Thoracic aorta (tissue), 2 donors: Measurements from ENCODE around the gene CNIH2. TPM values are rescaled to one million over a fixed set of nuclear protein-coding genes. Genes with fewer than 3 reads are reported as not detected.

Experiments used
- ATAC-seq: fragments of 150-250 bp; one replicate; pipeline ENCODE4 v1.8.0; 2017; ENCODE audit warnings: low read depth; ENCODE audit not compliant: insufficient number of reproducible peaks, low FRiP score
- DNase-seq: peaks from one replicate; pipeline ENCODE4 v3.0.0-alpha.2; 2020; ENCODE audit warnings: low spot score
- H3K27ac ChIP-seq, 2 donors: fragments of 200-600 bp; sonication (generic); 1 replicate in 1 of 2; 2 replicates in 1 of 2; pipeline ENCODE4 v1.5.1; 2016; ENCODE audit warnings: mild to moderate bottlenecking in 2 of 2, moderate library complexity in 2 of 2
- H3K27me3 ChIP-seq: fragments of 200-600 bp; sonication (generic); replicated peaks from 2 replicates; pipeline ENCODE4 v1.6.0; 2016; ENCODE audit warnings: mild to moderate bottlenecking; ENCODE audit not compliant: insufficient read depth
- H3K36me3 ChIP-seq: fragments of 200-600 bp; sonication (generic); one replicate; pipeline ENCODE4 v1.5.1; 2016
- H3K4me1 ChIP-seq, 2 donors: fragments of 200-600 bp; sonication (generic); 1 replicate in 1 of 2; 2 replicates in 1 of 2; pipeline versions ENCODE4 v1.5.1 to v1.6.0; 2016; ENCODE audit warnings: low read depth in 2 of 2, mild to moderate bottlenecking in 1 of 2; ENCODE audit not compliant: control insufficient read depth in 1 of 2
- H3K4me3 ChIP-seq: fragments of 200-600 bp; sonication (generic); 2 replicates; pipeline ENCODE4 v1.5.1; 2016; ENCODE audit warnings: mild to moderate bottlenecking
- H3K9me3 ChIP-seq: fragments of 200-600 bp; sonication (generic); 2 replicates; pipeline ENCODE4 v1.5.1; 2016
- total RNA-seq, 2 donors: library from RNA; depleted of rRNA; stranded (reverse); fragments of >200 nt; gene quantifications; one replicate each; pipeline versions ENCODE4 v1.1.0 to v1.2.3, GENCODE V29; 2016
- TF ChIP-seq, protein P1 (sequence below): fragments of 200-600 bp; sonication (generic); IDR thresholded peaks from one replicate; pipeline ENCODE4 v1.5.1; 2019; ENCODE audit warnings: antibody characterized with exemption

CNIH2 gene
- total RNA-seq, 2 donors from 2014 or later = not detected

GRCh38 chr11:66284526-66285078 lies 6.6 kb downstream of the CNIH2 start:
- no peaks in the 10 kb centered on the region for H3K9me3 ChIP-seq
- no peak for ATAC-seq
- no peak overlapping the region for H3K27ac ChIP-seq
- TF ChIP-seq, protein P1, sequence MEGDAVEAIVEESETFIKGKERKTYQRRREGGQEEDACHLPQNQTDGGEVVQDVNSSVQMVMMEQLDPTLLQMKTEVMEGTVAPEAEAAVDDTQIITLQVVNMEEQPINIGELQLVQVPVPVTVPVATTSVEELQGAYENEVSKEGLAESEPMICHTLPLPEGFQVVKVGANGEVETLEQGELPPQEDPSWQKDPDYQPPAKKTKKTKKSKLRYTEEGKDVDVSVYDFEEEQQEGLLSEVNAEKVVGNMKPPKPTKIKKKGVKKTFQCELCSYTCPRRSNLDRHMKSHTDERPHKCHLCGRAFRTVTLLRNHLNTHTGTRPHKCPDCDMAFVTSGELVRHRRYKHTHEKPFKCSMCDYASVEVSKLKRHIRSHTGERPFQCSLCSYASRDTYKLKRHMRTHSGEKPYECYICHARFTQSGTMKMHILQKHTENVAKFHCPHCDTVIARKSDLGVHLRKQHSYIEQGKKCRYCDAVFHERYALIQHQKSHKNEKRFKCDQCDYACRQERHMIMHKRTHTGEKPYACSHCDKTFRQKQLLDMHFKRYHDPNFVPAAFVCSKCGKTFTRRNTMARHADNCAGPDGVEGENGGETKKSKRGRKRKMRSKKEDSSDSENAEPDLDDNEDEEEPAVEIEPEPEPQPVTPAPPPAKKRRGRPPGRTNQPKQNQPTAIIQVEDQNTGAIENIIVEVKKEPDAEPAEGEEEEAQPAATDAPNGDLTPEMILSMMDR = no peak
- peaks cover 4% of the 10 kb centered on the region for H3K36me3 ChIP-seq
- H3K27me3 ChIP-seq = no peaks in the 10 kb centered on the region
- DNase-seq = no peak
- H3K4me3 ChIP-seq = no peak overlapping the region
- H3K4me1 ChIP-seq = peaks cover 15 to 34% of the 10 kb centered on the region in 2 donors

DNA sequence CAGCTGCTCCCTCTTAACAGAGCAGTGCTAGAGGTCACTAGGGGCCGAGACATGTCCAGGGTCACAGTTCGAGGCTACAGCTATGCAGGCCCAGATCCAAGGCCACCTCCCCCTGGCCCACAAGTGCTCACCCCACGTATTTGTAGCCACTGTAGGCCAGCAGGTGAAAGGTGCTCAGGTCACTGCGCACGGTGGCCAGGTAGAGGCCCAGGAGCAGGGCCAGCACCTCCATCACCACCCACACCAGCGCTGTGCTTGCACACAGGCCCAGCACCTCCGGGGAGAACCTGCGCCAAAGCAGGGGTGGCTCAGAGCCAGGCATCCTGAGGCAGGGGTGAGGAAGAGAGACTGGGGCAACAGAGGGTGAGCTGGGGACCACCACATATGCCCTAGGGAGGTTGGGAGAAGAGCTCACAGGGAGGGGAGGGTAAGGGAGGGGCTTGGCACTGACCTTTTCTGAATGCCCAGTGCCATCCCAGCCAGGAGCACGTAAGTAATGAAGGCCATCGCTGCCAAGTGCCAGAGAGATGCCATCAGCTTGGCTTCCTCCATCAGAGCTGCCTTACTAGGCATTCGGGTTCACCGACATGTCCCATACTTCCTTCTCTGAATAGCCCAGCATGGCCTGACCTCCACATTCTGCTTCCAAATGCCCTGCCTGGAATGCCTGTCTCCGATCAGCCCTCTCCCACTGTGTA lies 7.4 kb downstream of the CNIH2 start:
- ATAC-seq = no peak
- H3K9me3 ChIP-seq = no peaks in the 10 kb centered on the region
- H3K27ac ChIP-seq = no peak overlapping the region
- H3K4me3 ChIP-seq = no peak overlapping the region
- H3K27me3 ChIP-seq = no peaks in the 10 kb centered on the region
- TF ChIP-seq, protein P1 = no peak
- peaks cover 4% of the 10 kb centered on the region for H3K36me3 ChIP-seq
- H3K4me1 ChIP-seq = peaks cover 22 to 41% of the 10 kb centered on the region in 2 donors
- DNase-seq = no peak

DNA sequence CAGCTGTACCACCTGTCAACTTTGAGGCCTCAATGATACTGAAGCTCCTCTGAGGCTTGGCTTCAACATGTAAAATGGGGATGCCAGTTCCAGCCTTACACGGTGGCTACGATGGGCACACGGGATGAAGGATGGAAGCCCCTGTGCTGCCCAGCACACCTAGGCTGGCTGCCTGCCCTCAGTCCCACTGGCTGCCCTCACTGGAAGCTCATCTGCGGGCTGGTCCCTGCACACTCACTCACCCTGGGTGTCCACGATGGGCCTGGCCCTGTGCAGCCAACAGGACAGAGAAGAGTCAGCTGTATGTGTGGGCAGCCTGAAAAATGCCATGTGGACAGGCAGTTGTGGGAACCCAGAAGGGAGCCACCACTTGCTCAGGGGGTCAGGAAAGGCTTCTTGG lies 8.7 kb downstream of the CNIH2 start:
- Histone ChIP-seq H3K4me1 (peaks cover 22 to 45% of the 10 kb centered on the region in 2 donors), H3K27ac (no peak overlapping the region), H3K36me3 (peaks cover 4% of the 10 kb centered on the region), H3K27me3 (no peaks in the 10 kb centered on the region), H3K9me3 (no peaks in the 10 kb centered on the region), H3K4me3 (no peak overlapping the region)
- TF ChIP-seq, protein P1 = no peak
- no peak for ATAC-seq
- DNase-seq = no peak

DNA sequence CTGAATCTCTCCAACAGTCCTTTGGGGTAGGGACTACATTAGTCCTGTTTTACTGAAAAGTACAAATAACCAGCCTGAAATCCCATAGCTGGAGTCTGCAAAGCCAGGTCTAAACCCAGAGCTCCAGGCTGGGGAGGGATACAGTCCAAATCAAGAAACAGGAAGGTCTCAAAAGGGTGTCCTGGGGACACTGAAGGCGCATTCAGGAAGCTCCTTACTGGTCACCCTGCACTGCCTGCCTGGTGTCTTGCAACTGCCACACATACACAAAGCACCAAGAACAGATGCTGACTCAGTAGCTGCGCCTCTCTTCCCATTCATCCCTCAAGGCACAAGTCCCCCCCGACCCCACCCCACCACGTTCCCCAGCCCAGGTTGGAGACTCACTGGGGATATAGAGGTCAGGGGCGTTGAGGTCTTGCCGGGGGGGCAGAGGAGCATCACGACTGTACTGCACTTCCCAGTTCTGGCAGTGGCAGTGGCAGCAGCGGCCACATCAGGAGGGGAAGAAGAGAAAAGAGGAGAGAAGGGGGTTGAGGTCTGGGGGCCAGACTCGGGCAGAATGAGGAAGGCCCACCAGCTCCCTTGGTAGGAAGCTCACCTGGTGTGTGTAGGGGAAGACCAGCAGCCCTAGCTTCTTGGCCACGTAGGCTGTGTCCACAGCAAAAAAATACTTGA lies 9.4 kb downstream of the CNIH2 start:
- H3K27me3 ChIP-seq = no peaks in the 10 kb centered on the region
- peaks cover 22 to 46% of the 10 kb centered on the region in 2 donors for H3K4me1 ChIP-seq
- no peak for ATAC-seq
- DNase-seq = no peak
- peaks cover 4% of the 10 kb centered on the region for H3K36me3 ChIP-seq
- TF ChIP-seq, protein P1 = no peak
- H3K27ac ChIP-seq = no peak overlapping the region
- peak overlapping the region; percentile 71 for H3K4me3 ChIP-seq
- H3K9me3 ChIP-seq = no peaks in the 10 kb centered on the region
